ENCODE data around the gene SLIT3.

SLIT3 gene

GRCh38 chr5:169011451-169011850 is 289.5 kb downstream of the SLIT3 start:
- no peak for TF ChIP-seq MAX (IDR thresholded peaks at IDR 0.05; ENCODE audit: low read depth, low read length)
- no peak for TF ChIP-seq CTCF (IDR thresholded peaks at IDR 0.05; ENCODE audit: low read depth, low read length)
- no peak for TF ChIP-seq POLR2A (IDR thresholded peaks at IDR 0.05; ENCODE audit: extremely low read depth, insufficient read length)
- no peak for TF ChIP-seq MYC (IDR thresholded peaks at IDR 0.05; ENCODE audit: low read depth, low read length)
- no peak overlapping the region for H3K4me3 ChIP-seq (ENCODE audit: low read depth, low read length)
- no peak for DNase-seq (ENCODE audit: low read depth)

- TF ChIP-seq MYC (IDR thresholded peaks at IDR 0.05; ENCODE audit: low read depth, low read length) (no peak), POLR2A (IDR thresholded peaks at IDR 0.05; ENCODE audit: extremely low read depth, insufficient read length) (no peak), CTCF (IDR thresholded peaks at IDR 0.05; ENCODE audit: low read depth, low read length) (no peak)
- no peak for DNase-seq (ENCODE audit: low read depth)
- H3K4me3 ChIP-seq (ENCODE audit: low read depth, low read length): no peak overlapping the region
These were observed 289.9 kb downstream of the SLIT3 start for GRCh38 chr5:169011009-169011408.

- DNase-seq (ENCODE audit: low read depth): no peak
- no peak overlapping the region for H3K4me3 ChIP-seq (ENCODE audit: low read depth, low read length)
- TF ChIP-seq POLR2A (IDR thresholded peaks at IDR 0.05; ENCODE audit: extremely low read depth, insufficient read length) (no peak), MAX (IDR thresholded peaks at IDR 0.05; ENCODE audit: low read depth, low read length) (no peak), CTCF (IDR thresholded peaks at IDR 0.05; ENCODE audit: low read depth, low read length) (no peak), MYC (IDR thresholded peaks at IDR 0.05; ENCODE audit: low read depth, low read length) (no peak)
These were observed 291.8 kb downstream of the SLIT3 start for GRCh38 chr5:169009123-169009522.

GRCh38 chr5:169006842-169007790 is 293.8 kb downstream of the SLIT3 start:
- no peak for DNase-seq (ENCODE audit: low read depth)
- no peak overlapping the region for H3K4me3 ChIP-seq (ENCODE audit: low read depth, low read length)
- TF ChIP-seq MAX (IDR thresholded peaks at IDR 0.05; ENCODE audit: low read depth, low read length) (no peak), CTCF (IDR thresholded peaks at IDR 0.05; ENCODE audit: low read depth, low read length) (no peak), MYC (IDR thresholded peaks at IDR 0.05; ENCODE audit: low read depth, low read length) (no peak), POLR2A (IDR thresholded peaks at IDR 0.05; ENCODE audit: extremely low read depth, insufficient read length) (no peak)

GRCh38 chr5:169004551-169004950 is 296.4 kb downstream of the SLIT3 start:
- no peak for DNase-seq (ENCODE audit: low read depth)
- no peak for TF ChIP-seq MAX (IDR thresholded peaks at IDR 0.05; ENCODE audit: low read depth, low read length)
- no peak for TF ChIP-seq CTCF (IDR thresholded peaks at IDR 0.05; ENCODE audit: low read depth, low read length)
- TF ChIP-seq POLR2A (IDR thresholded peaks at IDR 0.05; ENCODE audit: extremely low read depth, insufficient read length): no peak
- TF ChIP-seq MYC (IDR thresholded peaks at IDR 0.05; ENCODE audit: low read depth, low read length): no peak
- no peak overlapping the region for H3K4me3 ChIP-seq (ENCODE audit: low read depth, low read length)

Data from NB4 (cell line).